Stimulated activated CD8-positive, alpha-beta memory T cell treated with anti-CD3 and anti-CD28 coated beads, Interleukin-4, amount 100 ng/mL, for 24 hours (primary cell): Measurements from ENCODE around the gene ZNF440.
"Not testable (repeated sequence)": the region's sequence is repeated elsewhere in the genome, so short reads cannot be mapped to it uniquely, and the experiment has no call there.

Experiments used
- DNase-seq: peaks from one replicate; pipeline ENCODE4 v3.0.0-alpha.2; 2020; ENCODE audit warnings: low read depth

The ZNF440 gene

DNA sequence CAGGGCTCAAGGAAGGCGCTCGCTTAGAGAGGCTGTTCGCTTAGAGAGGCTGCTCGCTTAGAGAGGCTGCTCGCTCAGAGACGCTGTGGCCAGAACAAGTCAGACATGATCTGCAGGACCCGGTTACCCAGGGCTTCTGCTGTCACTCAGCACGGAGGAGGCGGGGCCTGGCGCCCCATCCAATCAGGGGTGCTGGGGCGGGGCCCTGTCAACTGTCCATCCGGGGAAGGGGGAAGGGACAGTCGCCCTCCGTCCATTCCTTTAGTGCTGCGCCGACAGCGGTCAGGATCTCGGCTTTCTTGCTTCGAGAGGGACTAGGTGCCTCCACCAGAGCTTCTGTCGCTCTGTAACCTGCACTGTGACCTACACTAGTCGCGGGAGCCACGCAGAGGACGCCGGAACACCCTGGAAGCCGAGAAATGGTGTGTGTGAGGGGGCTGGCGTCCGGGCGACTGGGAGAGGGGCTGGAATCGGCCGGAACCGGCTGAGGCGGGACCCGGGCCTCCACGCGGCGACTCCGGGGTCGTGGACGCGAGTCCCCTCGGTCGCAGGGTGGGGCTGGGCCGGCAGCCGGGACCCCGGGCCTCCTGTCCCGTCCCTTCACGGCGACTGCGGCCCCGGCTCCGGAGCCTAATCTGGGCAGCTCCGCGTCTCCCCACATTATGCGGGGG, at the start of gene ZNF440:
Gene ZNF440 (plus strand): TSS at position 245 of the 671 bp plus-strand sequence. CDS start 175 bp downstream, at position 420.
- peak; percentile 86 for DNase-seq

DNA sequence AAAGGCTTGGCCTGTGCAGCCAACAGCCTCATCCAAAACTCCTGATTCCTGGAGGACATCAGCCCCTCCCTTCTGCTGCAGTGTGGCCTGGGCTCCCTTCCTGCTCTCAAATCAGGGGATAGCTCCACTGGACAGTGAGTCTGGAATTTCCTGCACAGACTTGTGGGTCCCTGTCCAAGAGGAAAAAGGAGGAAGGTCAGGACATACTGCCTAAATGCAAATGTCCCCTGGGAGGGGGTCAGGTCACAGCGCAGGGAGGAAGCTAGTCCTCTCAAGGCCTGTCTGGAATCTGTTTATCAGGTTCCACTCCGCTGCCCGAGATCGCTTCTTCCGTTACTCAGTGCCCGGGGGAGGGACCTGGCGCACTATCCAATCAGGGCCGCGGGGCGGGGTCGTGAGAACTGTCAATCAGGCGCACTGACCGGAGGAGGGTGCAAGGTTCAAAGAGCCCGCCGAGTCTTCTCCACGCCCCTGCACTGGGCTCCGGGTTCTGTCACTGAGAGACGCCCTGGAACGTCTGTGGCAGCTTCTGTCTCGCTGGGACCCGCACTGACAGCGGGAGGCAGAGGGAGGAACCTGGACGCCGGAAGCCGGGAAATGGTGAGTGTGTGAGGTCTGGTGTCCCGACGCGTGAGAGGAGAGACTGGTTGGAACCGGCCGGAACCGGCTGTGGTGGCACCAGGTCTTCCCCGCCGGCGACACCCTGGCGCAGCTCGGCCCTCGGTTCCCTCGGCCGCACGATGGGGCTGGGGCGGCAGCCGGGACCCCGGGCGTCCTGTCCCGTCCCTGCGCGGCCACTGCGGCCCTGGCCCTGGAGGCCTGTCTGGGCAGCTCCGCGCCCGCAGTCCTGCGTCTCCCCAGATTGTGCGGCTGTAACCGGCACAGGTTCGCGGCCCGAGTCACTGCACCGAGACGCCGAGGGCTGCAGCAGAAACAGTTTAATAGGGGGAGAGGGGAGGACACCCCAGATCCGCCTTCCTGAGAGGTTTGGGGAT, 47.2 kb upstream of the ZNF440 start, which contains the start of gene ZNF441:
Gene ZNF441 (plus strand): TSS at position 404 of the 995 bp plus-strand sequence. CDS start 194 bp downstream, at position 598.
- peak; percentile 95 for DNase-seq

DNA sequence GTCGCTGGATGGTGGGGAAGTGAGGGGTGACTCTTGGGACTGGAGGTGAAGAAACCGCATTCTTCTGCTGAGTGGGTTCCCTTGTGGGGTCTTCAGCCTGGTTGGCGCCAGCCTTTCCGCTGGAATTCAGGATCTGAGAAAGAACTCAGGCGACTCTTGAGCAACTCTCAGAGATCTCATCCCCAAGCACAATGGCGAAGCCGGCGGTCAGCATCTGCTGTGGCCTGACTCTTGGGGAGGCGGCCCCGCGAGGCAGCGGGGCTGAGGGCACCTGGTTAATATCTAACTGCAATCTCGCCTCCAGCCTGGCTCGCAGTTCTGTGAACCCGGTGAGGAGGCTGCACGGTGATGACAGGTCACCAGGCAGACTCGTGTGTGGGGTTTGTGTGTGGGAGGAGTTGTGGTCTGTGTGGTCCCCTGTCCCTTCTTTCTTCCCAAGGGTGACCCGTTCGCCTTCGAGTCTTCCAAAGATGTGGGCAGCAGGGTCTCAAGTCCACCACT, 46.4 kb upstream of the ZNF440 start:
- DNase-seq, result no peak

DNA sequence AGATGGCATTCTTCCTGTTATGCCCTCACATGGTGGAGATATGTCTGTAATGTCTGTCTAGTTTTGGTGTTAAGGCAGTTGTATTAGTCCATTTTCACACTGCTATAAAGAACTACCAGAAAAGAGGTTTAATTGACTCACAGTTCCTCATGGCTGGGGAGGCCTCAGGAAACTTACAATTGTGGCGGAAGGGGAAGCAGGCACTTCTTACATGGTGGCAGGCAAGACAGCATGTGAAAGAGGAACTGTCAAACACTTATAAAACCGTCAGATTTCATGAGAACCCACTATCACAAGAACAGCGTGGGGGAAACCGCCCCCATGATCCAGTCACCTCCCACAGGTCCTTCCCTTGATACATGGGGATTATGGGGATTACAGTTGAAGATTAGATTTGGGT, 44.1 kb upstream of the ZNF440 start:
- no peak for DNase-seq

DNA sequence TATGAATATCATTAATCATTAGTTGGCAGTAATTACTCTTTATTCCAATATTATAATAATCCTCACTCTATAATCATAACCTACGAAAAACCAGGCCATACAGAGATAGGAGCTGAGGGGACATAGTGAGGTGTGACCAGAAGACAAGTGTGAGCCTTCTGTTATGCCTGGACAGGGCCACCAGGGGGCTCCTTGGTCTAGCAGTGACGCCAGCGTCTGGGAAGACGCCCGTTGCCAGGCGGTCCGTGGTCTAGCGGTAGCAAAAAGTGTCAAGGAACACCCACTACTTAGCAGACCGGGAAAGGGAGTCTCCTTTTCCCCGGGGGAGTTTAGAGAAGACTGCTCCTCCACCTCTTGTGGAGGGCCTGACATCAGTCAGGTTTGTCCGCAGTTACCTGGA, 42.6 kb upstream of the ZNF440 start:
- DNase-seq, result not testable (repeated sequence)

DNA sequence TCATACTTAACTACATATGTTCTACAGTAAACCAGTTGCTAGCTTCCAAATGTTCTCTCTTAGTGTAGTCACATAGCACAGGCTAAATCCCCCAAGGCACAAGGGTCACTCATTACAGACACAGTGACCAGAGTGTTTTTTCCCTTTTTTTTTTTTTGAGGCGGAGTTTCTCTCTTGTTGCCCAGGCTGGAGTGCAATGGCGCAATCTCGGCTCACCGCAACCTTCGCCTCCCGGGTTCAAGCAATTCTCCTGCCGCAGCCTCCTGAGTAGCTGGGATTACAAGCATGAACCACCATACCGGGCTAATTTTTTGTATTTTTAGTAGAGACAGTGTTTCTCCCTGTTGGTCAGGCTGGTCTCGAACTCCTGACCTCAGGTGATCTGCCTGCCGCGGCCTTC, 37.4 kb upstream of the ZNF440 start:
- not testable (repeated sequence) for DNase-seq

DNA sequence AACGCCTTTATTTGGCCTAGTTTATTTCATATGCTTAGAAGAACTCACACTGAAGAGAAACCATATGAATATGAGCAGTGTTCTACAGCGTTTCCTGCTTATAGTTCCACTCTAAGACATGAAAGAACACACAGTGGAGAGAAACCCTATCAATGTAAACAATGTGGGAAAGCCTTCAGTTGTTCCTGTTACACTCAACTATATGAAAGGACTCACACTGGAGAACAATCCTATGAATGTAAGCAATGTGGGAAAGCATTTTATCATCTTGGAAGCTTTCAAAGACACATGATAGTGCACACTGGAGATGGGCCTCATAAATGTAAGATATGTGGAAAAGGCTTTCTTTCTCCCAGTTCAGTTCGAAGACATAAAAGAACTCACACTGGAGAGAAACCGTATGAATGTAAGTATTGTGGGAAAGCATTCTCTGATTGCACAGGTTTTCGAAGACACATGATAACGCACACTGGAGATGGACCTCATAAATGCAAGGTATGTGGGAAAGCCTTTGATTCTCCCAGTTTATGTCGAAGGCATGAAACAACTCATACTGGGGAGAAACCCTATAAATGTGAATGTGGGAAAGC, 33.5 kb upstream of the ZNF440 start:
- DNase-seq, result no peak

DNA sequence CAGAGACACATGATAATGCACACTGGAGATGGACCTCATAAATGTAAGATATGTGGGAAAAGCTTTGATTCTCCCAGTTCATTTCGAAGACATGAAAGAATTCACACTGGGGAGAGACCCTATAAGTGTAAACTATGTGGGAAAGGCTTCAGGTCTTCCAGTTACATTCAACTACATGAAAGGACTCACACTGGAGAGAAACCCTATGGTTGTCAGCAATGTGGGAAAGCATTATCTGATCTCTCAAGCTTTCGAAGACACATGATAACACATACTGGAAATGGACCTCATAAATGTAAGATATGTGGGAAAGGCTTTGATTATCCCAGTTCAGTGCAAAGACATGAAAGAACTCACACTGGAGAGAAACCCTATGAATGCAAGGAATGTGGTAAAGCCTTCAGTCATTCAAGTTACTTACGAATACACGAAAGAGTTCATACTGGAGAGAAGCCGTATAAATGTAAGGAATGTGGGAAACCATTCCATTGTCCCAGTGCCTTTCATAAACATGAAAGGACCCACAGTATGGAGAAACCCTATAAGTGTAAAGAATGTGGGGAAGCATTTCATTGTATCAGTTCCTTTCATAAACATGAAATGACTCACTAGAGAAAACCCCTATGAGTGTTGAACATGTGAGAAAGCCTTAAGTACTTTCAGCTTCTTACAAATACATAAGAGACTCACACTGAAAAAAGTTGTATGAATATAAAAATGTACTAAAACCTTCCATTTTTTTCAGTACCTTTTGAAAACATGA, 32.6 kb upstream of the ZNF440 start:
- no peak for DNase-seq

DNA sequence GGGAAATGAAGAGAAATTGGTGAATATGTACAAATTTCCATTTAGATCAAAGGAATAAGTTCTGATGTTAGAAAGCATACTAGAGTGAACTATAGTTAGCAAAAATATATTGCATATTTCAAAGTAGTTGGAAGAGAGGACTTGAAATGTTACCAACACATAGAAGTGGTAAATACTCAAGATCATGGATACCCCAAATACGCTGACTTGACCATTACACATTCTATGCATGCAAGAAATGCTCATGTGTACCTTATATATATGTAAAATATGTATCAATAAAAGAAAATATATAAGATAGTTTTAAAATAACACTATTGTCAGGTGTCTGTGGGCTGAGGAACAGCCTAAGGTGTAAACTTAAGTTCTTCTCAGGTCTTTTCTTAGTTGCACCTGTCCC, 30.3 kb upstream of the ZNF440 start:
- DNase-seq, result no peak

DNA sequence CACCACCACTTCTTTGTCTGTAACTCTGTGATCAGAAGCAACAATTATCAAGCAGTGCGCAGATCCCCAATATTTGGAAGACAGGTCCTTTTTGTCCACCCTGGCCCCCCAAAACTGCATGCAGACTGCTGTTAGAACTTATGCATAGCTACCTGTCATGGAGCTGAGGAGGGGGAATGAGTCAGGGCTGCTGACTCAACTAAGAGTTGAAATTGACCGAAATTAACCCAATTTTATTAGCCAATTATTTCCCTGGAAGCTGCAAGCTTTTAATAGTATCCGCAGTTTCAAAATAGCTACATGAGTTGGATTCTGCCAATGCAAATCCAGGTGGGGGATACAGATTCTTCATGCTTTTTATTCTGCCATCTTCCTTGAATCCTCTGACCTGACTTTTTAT, 29.7 kb upstream of the ZNF440 start:
- no peak for DNase-seq

DNA sequence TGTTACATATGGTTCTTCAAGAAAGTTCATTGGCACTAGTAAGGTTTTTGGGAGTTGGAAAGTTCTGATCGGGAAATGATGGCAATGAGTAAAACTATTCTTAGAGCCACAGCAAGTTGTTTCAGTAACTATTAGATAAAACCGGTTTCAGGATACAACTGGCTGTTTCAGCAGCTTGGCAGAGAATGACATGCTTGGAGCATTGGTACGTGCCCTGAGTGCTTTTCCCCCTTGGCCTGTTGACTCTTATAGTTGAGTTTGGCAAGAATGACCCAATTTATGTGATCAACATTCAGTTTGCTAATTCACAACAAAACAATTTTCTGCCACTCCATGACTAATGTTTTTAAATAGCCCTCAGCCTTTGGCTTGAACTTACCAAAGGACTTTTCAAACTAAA, 26.5 kb upstream of the ZNF440 start:
- no peak for DNase-seq

DNA sequence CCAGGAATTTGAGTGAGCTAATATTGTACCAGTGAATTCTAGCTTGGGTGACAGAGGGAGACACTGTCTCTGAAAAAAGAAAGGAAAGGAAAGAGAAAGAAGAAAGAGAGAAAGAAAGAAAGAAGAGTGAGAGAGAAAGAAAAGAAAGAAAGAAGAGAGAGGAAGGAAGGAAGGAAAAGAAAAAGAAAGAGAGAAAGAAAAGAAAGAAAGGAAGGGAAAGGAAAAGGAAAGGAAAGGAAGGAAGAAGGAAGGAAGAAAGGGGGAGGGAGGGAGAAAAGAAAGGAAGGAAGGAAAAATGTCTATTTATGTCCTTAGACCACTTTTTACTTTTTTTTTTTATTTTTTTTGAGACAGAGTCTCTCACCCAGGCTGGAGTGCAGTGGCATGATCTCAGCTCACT, 21.1 kb upstream of the ZNF440 start:
- no peak for DNase-seq

DNA sequence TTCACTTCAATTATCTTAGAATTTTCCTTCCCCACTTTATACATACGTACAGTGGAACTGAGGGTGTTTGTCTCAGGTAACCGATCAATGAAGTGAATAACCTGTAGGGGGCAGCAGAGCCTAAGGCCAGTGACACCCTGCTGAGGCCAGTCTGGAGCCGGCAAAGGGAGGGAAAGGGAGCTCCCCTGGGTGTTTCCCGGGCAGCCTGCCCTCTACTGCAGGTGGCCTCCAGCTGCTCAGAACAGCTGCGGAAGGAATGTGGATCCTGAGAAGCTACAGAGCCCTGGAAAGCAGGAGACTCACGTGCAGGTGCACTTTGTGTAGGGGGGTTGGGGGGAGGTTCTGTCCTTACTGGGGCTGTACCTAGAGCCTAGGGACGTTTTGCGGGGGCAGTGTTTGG, 16.6 kb upstream of the ZNF440 start:
- peak; percentile 65 for DNase-seq

DNA sequence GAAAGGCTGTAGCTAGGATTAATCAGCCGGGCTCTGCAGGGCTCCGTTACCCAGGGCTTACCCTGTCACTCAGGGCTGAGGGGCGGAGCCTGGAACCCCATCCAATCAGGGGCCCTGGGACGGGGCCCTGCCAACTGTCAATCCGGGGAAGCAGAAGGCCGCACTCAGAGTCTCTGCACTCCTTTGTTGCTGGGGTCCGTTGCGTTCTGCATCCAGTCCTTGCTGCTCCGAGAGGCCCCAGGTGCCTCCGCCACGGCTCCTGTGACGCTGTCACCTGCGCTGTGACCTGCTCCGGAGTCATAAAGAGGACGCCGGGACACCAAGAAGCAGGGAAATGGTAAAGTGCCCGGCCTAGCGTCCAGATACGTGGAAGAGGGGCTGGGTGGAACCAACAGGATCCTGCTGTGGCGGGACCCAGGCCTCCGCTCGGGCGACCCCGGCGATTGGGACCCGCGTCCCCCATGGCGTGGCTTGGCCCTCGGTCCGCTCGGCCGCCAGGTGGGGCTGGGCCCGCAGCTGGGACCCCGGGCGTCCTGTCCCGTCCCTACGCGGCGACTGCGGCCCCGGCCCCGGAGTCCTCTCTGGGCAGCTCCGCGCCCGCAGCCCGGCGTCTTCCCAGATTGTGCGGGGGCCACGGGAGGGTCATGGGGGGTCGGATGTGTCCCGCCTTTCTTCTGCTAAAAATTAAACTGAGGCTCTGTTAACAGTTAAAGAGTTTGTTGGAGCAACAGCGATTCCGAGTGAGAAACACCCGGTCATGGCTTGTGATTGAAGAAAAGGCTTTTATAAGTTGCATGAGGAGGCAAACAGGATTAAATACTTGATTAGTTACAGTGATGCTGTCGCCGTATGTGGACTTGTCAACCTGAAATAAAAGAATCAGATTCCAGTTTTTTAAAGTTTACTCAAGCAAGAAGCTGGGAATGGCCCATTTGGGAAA, 15.4 kb upstream of the ZNF440 start, which contains the start of gene ZNF491:
Gene ZNF491 (plus strand): TSS at position 133 of the 940 bp plus-strand sequence. CDS start 7,431 bp downstream, outside the sequence.
- peak; percentile 80 for DNase-seq

DNA sequence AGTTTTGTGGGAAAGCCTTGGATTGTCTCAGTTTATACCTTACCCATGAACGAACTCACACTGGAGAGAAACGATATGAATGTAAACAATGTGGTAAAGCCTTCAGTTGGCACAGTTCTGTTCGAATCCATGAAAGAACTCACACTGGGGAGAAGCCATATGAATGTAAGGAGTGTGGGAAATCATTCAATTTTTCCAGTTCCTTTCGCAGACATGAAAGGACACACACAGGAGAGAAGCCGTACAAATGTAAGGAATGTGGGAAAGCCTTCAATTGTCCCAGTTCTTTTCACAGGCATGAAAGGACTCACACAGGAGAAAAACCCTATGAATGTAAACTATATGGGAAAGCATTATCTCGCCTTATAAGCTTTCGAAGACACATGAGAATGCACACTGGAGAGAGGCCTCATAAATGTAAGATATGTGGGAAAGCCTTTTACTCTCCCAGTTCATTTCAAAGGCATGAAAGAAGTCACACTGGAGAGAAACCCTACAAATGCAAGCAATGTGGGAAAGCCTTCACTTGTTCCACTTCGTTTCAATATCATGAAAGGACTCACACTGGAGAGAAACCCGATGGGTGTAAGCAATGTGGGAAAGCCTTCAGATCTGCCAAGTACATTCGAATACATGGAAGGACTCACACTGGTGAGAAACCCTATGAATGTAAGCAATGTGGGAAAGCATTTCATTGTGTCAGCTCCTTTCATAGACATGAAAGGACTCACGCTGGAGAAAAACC, 7.5 kb upstream of the ZNF440 start:
- DNase-seq, result no peak

DNA sequence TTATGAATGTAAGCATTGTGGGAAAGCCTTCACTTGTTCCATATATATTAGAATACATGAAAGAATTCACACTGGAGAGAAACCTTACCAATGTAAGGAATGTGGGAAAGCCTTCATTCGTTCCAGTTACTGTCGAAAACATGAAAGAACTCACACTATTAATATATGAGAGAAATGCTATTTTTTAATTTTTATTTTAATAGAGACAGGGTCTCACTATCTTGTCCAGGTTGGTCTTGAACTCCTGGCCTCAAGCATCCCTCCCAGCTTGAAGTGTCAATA, 7.0 kb upstream of the ZNF440 start:
- DNase-seq, result no peak

DNA sequence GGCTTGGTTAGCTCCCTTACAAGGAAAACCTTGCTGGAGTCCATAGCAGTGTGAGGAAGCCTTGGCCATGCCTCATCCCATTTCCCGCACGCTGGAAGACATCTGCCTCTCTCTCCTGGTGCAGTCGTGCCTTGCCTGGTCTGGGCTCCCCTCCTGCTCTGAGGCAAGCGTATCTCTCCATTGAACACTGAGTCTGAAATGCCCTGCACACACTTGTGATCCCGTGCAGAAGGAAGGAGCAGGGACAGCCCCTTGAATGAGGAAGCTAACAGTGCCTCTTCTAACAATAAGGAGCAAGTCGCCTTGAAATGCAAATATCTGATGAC, 407 bp upstream of the ZNF440 start:
- DNase-seq, result no peak

DNA sequence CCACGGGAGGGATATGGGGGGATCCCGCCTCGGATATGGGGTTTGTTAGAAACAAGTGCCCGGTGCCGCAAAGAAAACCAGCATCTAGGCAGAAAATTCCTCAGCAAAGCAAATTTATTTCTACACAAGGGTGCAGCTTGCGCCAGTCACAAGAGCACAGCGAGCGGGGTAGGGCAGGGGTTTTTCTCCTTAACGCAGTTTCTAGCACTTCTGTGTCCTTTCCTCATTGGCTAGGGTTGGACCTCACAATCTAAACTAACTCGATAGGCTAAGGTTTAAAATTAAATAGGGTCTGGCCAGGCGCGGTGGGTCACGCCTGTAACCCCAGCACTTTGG, 595 bp downstream of the ZNF440 start:
- DNase-seq, result no peak

DNA sequence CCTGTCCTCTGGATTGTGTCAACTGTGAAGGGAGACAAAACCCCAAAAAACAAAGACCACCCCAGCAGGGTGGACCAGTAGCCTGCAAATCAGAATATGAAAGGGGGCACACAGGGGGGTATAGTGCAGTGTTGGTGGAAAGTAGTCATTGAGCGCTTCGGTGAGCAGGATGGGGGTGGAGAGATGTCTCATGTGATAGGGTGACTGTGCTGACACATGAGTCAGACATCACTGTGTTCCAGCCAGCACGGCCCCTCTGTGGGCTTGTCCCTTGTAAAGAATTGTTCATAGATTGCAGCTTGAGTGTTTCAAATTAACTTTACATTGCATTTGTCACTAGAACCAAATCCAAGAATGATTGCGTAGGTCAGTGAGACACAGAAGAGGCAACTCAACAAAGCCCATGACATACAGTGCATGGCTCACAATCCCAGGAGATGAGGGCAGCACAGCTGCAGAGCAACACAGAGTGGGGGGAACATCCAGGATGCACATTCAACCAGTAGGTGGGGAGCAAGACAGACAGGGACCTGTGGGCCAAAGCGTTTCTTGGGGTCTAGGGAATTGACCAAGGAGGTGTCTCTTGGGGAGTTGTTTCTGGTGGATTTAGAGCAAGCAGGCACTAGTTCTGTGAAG, 7.5 kb downstream of the ZNF440 start:
- no peak for DNase-seq
